ENCODE data around the gene JSRP1.

Gene JSRP1

GRCh38 chr19:2214251-2214650 is 42.0 kb downstream of the JSRP1 start:
- no peak for DNase-seq

GRCh38 chr19:2213799-2214198 is 42.4 kb downstream of the JSRP1 start:
- no peak for DNase-seq

GRCh38 chr19:2212861-2213711 is 43.1 kb downstream of the JSRP1 start:
- DNase-seq = no peak

- no peak for DNase-seq
These were observed 45.1 kb downstream of the JSRP1 start for GRCh38 chr19:2210987-2211740.

GRCh38 chr19:2210206-2210605 is 46.0 kb downstream of the JSRP1 start:
- DNase-seq = no peak

- DNase-seq = no peak
These were observed 46.8 kb downstream of the JSRP1 start for GRCh38 chr19:2209408-2209807.

GRCh38 chr19:2208975-2209374 is 47.2 kb downstream of the JSRP1 start:
- no peak for DNase-seq

- DNase-seq = peak; percentile 58
These were observed 48.0 kb downstream of the JSRP1 start for GRCh38 chr19:2207991-2208860.

- DNase-seq = no peak
These were observed 49.2 kb downstream of the JSRP1 start for GRCh38 chr19:2207008-2207407.

GRCh38 chr19:2202366-2202765 is 53.9 kb downstream of the JSRP1 start:
- DNase-seq = no peak

Measured in stimulated activated CD8-positive, alpha-beta memory T cell treated with anti-CD3 and anti-CD28 coated beads, Interleukin-4, amount 100 ng/mL, for 48 hours (primary cell).